MCF 10A (cell line): ENCODE measurements around the gene GOLGA8R. TPM values are rescaled to one million over a fixed set of nuclear protein-coding genes. Genes with fewer than 3 reads are reported as not detected.
A peak's percentile ranks its signal among the peaks of the same experiment; 100 is the strongest.
"Not testable (repeated sequence)": the region's sequence is repeated elsewhere in the genome, so short reads cannot be mapped to it uniquely, and the experiment has no call there.

ENCODE experiments used
- BruUV-seq: library from RNA; stranded (reverse); fragments of 400-500 nt; replicated peaks from 2 replicates; lab custom pipeline; 2021; lab: Mats Ljungman, UMichigan
- CTCF ChIA-PET: fragments of 300-600 bp; sonication (Branson Sonifier 250); formaldehyde crosslinking; extraction: SDS; loops from one replicate; lab custom pipeline; 2021; ENCODE audit warnings: antibody characterized with exemption, inconsistent platforms; lab: Yijun Ruan, JAX
- POLR2A ChIA-PET: fragments of 300-600, 350-650 bp; sonication (Branson Sonifier 250); formaldehyde crosslinking; extraction: SDS; loops from one replicate; lab custom pipeline; 2020; ENCODE audit warnings: antibody characterized with exemption, inconsistent platforms; lab: Yijun Ruan, JAX
- DNase-seq: peaks from one replicate; pipeline ENCODE4 v3.0.0-alpha.2; 2018; ENCODE audit not compliant: unreplicated experiment
- H3K27ac Mint-ChIP-seq: one replicate; pipeline ENCODE4 v1.8.0; 2022; ENCODE audit warnings: mild to moderate bottlenecking, low read depth, mixed read lengths; ENCODE audit not compliant: unreplicated experiment
- H3K27me3 Mint-ChIP-seq: one replicate; pipeline ENCODE4 v1.8.0; 2022; ENCODE audit warnings: mixed read lengths; ENCODE audit not compliant: insufficient read depth, unreplicated experiment
- H3K36me3 Mint-ChIP-seq: one replicate; pipeline ENCODE4 v1.8.0; 2022; ENCODE audit warnings: mild to moderate bottlenecking, moderate library complexity, mixed read lengths; ENCODE audit not compliant: insufficient read depth, unreplicated experiment
- H3K4me1 Mint-ChIP-seq: one replicate; pipeline ENCODE4 v1.8.0; 2022; ENCODE audit warnings: mixed read lengths; ENCODE audit not compliant: insufficient read depth, unreplicated experiment
- H3K4me3 Mint-ChIP-seq: one replicate; pipeline ENCODE4 v1.8.0; 2022; ENCODE audit warnings: mild to moderate bottlenecking, moderate library complexity, mixed read lengths; ENCODE audit not compliant: unreplicated experiment
- H3K9me3 Mint-ChIP-seq: one replicate; pipeline ENCODE4 v1.8.0; 2022; ENCODE audit warnings: mixed read lengths; ENCODE audit not compliant: unreplicated experiment
- intact Hi-C: fragments of 100-400 bp; cut with micrococcal nuclease; formaldehyde crosslinking; loops from 2 replicates; pipeline ENCODE4 v1.14.1; 2022
- total RNA-seq: library from RNA; stranded (reverse); gene quantifications from 2 replicates; pipeline ENCODE4 v1.2.3, GENCODE V29; 2022
- TF ChIP-seq, protein P1 (sequence below): fragments of 200-600 bp; IDR thresholded peaks from one replicate; pipeline ENCODE4 v1.8.0; 2022; ENCODE audit warnings: antibody characterized with exemption, mild to moderate bottlenecking; ENCODE audit not compliant: unreplicated experiment

The GOLGA8R gene
- total RNA-seq, 1 experiment from 2014 or later: 3.0 TPM

DNA sequence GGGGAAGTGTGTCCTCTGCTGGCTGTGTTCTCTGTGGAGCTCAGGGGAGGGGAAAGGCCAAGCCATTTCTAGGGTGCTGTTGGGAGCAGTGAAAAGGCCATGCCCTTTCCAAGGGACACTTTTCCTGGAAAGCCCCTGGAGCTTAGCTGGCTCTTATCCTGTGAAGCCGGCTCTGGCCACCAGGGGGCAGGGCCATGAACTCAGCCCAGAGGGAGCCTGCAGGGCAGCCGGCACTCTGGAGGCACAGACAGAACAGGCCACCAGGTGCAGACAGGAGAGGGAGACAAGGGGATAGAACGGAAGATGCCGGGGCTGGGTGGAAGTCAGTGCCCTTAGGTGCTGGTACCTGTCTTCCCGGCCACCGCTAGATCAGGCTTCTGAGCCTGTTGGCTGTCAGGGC lies 15.1 kb downstream of the GOLGA8R start:
- DNase-seq, H3K9me3 Mint-ChIP-seq, POLR2A ChIA-PET, H3K36me3 Mint-ChIP-seq, H3K4me3 Mint-ChIP-seq, H3K27me3 Mint-ChIP-seq, H3K4me1 Mint-ChIP-seq, intact Hi-C loops, H3K27ac Mint-ChIP-seq, BruUV-seq, CTCF ChIA-PET: not testable (repeated sequence)
- TF ChIP-seq, protein P1, sequence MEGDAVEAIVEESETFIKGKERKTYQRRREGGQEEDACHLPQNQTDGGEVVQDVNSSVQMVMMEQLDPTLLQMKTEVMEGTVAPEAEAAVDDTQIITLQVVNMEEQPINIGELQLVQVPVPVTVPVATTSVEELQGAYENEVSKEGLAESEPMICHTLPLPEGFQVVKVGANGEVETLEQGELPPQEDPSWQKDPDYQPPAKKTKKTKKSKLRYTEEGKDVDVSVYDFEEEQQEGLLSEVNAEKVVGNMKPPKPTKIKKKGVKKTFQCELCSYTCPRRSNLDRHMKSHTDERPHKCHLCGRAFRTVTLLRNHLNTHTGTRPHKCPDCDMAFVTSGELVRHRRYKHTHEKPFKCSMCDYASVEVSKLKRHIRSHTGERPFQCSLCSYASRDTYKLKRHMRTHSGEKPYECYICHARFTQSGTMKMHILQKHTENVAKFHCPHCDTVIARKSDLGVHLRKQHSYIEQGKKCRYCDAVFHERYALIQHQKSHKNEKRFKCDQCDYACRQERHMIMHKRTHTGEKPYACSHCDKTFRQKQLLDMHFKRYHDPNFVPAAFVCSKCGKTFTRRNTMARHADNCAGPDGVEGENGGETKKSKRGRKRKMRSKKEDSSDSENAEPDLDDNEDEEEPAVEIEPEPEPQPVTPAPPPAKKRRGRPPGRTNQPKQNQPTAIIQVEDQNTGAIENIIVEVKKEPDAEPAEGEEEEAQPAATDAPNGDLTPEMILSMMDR: peak; percentile 12

DNA sequence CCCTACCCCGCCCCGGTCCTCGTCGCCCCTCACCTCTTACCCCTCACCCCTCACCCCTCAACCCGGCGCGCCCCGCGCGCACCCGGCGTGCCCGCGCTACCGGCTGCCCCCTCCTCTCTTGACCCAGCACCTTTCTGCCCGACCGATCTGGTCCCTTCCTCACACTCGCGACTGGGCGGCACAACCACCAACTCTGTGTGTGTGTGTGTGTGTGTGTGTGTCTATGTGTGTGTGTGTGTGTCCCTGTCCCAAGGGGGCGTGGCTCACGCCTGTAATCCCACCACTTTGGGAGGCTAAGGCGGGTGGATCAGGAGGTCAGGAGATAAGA lies 20.4 kb downstream of the GOLGA8R start:
- POLR2A ChIA-PET, BruUV-seq, CTCF ChIA-PET, H3K9me3 Mint-ChIP-seq, H3K36me3 Mint-ChIP-seq, H3K27ac Mint-ChIP-seq, DNase-seq, H3K4me3 Mint-ChIP-seq, intact Hi-C loops, H3K4me1 Mint-ChIP-seq, H3K27me3 Mint-ChIP-seq: not testable (repeated sequence)

DNA sequence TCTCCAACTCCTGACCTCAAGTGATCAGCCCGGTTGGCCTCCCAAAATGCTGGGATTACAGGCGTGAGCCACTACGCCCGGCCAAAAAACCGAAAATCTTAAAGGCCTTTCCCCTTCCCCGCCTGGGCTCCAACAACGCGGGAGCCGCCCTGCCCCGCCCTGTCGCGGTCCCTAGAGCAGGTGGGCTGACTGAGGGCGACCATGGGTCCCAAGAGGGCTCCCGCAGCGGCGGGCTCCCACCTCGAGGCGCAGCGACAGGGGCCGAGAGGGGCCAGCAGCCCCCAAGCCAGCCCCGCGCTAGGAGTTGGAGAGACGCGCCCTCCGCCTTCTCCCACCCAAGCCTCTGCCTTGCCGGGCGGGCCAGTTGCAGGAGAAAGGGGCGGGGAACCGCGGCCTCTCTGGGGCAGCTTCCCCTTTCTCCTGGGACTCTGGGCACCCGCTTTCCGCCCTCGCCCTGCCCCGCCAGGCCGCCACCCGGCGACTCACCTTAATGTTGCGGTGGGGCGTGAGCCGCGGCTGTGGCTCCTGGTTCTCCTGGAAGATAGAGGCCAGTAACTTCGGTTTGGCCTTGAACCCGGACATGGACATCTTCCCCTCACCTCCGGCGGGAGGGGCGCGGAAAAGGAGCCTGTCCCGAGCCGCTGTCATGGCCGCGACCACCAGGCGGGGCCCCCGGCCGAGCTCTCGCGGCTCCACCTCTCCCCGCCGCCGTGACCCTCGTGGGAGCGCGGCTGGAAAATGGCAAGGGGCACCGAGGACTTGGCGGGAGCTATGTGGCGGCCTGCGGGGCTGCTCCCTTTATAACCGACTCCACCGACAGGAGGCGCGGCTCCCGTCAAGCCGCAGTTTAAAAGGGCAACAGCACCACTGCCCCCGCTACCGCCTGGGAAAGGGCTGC lies 21.0 kb downstream of the GOLGA8R start, which contains the start of gene CHRFAM7A:
Gene CHRFAM7A (minus strand): TSS at position 775 of the 898 bp plus-strand sequence. CDS start 10,189 bp downstream, outside the sequence.
- H3K36me3 Mint-ChIP-seq, H3K9me3 Mint-ChIP-seq, H3K4me1 Mint-ChIP-seq, CTCF ChIA-PET, H3K27me3 Mint-ChIP-seq, DNase-seq, H3K27ac Mint-ChIP-seq, POLR2A ChIA-PET, BruUV-seq, intact Hi-C loops, H3K4me3 Mint-ChIP-seq: not testable (repeated sequence)

DNA sequence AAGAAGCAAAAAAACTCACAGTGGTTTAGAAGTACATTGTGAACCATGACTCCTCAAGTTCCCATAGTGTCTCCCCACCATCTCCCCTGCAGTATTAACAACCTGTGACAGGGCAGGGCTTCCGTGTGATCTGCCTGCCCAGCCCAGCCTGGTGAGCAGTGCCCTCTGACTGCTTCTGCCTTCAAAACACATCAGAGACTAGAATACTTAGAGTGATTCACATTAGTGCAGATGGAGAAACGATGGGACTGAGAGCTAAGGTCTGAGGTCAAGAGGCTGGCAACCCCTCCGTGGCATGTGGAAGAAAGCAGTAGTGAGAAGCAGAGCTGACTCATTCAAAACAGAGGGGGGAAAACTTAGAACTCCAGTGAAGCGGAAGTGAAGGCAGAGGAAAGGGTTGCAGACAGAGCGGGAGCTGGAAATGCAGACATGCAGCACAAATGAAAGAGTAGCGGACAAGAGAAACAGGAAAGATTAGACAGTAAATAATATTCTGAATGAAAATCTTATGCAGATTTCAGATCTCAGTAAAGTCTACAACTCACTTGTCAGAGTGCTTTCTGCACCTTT lies 27.7 kb downstream of the GOLGA8R start:
- BruUV-seq, DNase-seq, CTCF ChIA-PET, H3K4me3 Mint-ChIP-seq, H3K4me1 Mint-ChIP-seq, POLR2A ChIA-PET, H3K27ac Mint-ChIP-seq, H3K27me3 Mint-ChIP-seq, intact Hi-C loops, H3K9me3 Mint-ChIP-seq, H3K36me3 Mint-ChIP-seq: not testable (repeated sequence)

DNA sequence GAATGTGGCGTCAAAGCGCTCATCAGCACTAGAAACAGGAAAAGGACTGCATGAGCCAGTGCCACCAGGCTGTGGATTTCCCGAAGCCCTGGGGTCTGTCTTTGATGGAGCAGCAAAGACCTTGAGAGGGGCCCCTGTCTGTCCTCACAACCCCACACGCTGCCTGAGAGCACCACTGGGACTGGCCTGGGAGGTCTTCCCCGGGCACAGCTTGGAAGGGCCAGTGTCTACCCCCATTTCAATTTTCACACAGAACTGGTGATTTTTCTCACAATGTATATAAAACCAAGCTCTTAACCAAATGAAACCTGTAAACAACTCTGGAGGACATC lies 37.0 kb downstream of the GOLGA8R start:
- H3K27me3 Mint-ChIP-seq, CTCF ChIA-PET, POLR2A ChIA-PET, H3K9me3 Mint-ChIP-seq, H3K4me1 Mint-ChIP-seq, BruUV-seq, intact Hi-C loops, H3K36me3 Mint-ChIP-seq, H3K4me3 Mint-ChIP-seq, H3K27ac Mint-ChIP-seq, DNase-seq: not testable (repeated sequence)

DNA sequence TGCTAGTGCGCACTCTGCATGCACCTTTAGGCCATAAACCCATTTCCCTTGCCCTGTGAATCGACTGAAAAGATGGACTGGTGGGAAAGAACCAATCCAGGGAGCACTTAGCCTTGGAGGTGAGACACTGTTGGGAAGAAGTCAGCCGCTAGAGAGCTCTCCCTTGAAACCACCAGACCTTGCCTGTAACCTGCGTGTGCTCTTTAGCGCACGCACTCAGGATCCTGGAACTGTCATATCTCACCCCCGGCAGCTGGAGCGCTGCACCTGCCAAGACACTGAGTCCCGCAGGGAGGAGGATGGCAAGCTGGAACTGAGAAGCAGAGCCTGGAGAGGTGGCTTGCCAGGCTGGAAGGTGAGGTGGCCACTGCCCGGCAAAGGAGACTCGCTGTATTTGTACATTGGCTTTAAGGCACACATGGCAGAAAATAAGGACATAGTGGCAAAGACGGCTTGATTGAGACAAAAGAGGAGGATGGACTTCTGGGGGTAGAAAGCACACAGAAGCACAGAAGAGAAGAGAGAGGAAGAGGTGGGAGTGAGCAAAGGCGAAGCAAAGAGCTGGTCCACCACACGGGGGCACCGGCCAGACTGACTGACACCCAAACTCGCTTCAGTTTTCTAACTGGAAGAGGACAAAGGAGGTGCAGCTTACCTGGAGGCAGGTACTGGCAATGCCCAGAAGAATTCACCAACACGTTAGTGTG lies 37.5 kb downstream of the GOLGA8R start:
- H3K9me3 Mint-ChIP-seq, H3K4me3 Mint-ChIP-seq, intact Hi-C loops, DNase-seq, BruUV-seq, POLR2A ChIA-PET, H3K27ac Mint-ChIP-seq, H3K4me1 Mint-ChIP-seq, H3K27me3 Mint-ChIP-seq, H3K36me3 Mint-ChIP-seq: not testable (repeated sequence)
- CTCF ChIA-PET: interaction anchor here (0.6 kb wide), 1 partner anchor 1389 kb away, joined by 3 read pairs; no protein-coding TSS in a partner anchor

DNA sequence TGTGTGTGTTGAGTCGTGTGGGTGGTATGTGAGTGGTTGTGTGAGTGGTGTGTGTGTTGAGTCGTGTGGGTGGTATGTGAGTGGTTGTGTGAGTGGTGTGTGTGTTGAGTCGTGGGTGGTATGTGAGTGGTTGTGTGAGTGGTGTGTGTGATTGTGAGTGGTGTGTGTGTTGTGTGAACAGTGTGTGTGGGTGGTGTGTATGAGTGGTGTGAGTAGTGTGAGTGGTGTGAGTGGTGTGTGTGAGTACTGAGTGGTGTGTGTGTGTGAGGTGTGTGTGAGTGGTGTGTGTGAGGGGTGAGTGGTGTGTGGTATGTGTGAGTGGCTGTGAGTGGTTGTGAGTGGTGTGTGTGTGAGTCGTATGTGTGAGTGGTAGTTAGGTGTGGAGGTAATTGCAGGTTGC lies 38.2 kb downstream of the GOLGA8R start:
- DNase-seq, H3K4me3 Mint-ChIP-seq, H3K27ac Mint-ChIP-seq, POLR2A ChIA-PET, H3K27me3 Mint-ChIP-seq, H3K36me3 Mint-ChIP-seq, H3K4me1 Mint-ChIP-seq, H3K9me3 Mint-ChIP-seq, BruUV-seq, intact Hi-C loops: not testable (repeated sequence)
- CTCF ChIA-PET: interaction anchor here (0.6 kb wide), 1 partner anchor 1390 kb away, joined by 3 read pairs; no protein-coding TSS in a partner anchor

DNA sequence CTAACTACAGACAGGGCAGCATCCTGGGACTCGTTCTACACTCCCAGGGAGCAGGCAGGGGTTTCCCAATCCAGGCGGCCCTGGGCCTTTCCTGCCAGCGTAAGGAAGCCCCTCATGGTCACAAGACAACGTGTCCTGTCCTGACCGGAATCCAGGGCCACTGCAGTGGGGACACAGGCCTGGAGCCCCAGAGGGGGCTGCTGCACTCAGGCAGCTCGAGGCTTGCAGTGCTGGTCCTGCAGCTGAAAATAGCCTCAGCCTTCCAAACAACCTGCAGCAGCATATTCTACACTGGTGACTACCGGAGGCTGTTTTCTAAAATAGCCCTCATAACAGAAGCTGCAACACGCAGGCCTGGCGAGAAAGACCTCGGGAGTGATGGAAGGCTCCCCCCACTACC lies 39.2 kb downstream of the GOLGA8R start:
- H3K4me3 Mint-ChIP-seq, BruUV-seq, DNase-seq, POLR2A ChIA-PET, H3K27ac Mint-ChIP-seq, H3K27me3 Mint-ChIP-seq, intact Hi-C loops, CTCF ChIA-PET, H3K36me3 Mint-ChIP-seq, H3K4me1 Mint-ChIP-seq, H3K9me3 Mint-ChIP-seq: not testable (repeated sequence)
